D721Med (cell line): ENCODE data around the gene IBA57.

Experiments used
- DNase-seq: peaks from one replicate; pipeline ENCODE4 v3.0.0; 2011; ENCODE audit warnings: low spot score; ENCODE audit not compliant: insufficient read length
- FAIRE-seq: peaks from 2 replicates; lab custom pipeline; 2011; peaks lifted over from hg19 to GRCh38; lab: Jason Lieb, UNC
- TF ChIP-seq, protein P1 (sequence below): IDR thresholded peaks from 2 replicates; pipeline ENCODE4 v1.5.1; 2012; ENCODE audit warnings: mild to moderate bottlenecking, control low read depth; ENCODE audit not compliant: insufficient read depth; ENCODE audit errors: missing control alignments

The IBA57 gene

DNA sequence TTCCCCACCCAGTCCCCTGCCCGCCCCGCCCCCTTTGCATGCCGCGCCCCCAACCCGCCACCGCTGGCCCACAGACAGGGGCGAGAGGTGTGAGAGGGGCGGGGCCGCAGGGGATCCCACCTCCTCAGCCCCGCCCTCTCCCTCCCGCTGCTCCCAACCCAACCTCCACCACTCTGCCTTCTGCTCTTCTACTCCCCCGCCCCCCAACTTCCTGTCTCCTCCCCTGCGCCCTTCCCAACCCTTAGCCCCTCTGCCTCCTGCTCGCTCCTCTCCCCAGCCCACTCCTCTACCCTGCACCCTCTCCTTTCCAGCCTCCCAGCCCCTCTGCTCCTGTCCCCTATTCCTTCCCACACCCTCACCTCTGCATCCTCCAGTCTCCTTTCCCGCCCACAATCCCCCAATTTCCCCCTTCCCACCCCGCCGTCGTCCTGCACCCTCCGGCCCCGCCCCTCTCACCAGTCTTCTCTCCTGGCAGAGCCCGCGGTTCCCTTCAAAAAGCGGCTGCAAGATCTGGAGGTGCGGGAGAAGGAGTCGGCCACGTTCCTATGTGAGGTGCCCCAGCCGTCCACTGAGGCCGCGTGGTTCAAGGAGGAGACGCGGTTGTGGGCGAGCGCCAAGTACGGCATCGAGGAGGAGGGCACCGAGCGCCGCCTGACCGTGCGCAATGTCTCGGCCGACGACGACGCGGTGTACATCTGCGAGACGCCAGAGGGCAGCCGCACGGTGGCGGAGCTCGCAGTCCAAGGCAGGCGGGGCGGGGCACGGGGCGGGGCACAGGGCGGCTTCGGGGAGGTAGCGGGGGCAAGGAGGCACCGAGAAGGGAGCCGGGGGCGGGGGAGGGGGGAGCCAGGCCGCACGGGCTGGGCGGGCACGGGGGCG is 47.6 kb downstream of the IBA57 start:
- TF ChIP-seq, protein P1, sequence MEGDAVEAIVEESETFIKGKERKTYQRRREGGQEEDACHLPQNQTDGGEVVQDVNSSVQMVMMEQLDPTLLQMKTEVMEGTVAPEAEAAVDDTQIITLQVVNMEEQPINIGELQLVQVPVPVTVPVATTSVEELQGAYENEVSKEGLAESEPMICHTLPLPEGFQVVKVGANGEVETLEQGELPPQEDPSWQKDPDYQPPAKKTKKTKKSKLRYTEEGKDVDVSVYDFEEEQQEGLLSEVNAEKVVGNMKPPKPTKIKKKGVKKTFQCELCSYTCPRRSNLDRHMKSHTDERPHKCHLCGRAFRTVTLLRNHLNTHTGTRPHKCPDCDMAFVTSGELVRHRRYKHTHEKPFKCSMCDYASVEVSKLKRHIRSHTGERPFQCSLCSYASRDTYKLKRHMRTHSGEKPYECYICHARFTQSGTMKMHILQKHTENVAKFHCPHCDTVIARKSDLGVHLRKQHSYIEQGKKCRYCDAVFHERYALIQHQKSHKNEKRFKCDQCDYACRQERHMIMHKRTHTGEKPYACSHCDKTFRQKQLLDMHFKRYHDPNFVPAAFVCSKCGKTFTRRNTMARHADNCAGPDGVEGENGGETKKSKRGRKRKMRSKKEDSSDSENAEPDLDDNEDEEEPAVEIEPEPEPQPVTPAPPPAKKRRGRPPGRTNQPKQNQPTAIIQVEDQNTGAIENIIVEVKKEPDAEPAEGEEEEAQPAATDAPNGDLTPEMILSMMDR, result peak; percentile 72
- no peak for FAIRE-seq
- peak; percentile 94 for DNase-seq

DNA sequence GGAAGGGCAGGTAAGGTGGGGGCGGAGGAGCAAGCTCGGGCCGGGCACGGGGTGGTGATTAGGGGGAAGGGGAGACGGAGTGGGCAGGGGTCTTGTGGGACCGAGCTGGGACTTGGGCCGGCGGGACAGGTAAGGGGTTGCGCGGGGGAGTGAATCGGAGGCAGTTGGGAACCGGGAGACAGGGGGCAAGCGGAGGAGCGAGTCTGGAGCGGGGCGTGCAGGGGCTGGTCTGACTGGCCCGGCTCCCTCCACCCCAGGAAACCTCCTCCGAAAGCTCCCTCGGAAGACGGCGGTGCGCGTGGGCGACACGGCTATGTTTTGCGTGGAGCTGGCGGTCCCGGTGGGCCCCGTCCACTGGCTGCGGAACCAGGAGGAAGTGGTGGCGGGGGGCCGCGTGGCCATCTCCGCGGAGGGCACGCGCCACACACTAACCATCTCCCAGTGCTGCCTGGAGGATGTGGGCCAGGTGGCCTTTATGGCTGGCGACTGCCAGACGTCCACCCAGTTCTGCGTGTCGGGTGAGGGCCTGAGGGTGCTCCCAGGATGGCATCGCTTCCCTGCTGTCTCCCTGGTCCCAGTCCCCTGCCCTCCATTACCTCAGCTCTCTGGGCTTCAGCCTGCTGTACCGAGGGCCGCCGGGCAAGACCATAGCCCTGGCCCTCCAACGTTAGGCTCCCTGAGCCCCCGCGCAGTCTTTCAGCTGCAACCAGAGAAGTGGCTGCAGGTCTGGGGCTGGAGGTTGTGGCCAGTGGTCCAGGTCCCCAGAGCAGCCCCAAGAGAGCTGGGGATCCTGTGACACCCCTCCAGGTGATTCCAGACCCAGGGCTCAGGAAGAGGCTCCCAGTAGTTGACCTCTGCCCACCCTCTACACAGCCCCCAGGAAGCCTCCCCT is 48.6 kb downstream of the IBA57 start:
- TF ChIP-seq, protein P1, result no peak
- FAIRE-seq (no peak), DNase-seq (no peak)

DNA sequence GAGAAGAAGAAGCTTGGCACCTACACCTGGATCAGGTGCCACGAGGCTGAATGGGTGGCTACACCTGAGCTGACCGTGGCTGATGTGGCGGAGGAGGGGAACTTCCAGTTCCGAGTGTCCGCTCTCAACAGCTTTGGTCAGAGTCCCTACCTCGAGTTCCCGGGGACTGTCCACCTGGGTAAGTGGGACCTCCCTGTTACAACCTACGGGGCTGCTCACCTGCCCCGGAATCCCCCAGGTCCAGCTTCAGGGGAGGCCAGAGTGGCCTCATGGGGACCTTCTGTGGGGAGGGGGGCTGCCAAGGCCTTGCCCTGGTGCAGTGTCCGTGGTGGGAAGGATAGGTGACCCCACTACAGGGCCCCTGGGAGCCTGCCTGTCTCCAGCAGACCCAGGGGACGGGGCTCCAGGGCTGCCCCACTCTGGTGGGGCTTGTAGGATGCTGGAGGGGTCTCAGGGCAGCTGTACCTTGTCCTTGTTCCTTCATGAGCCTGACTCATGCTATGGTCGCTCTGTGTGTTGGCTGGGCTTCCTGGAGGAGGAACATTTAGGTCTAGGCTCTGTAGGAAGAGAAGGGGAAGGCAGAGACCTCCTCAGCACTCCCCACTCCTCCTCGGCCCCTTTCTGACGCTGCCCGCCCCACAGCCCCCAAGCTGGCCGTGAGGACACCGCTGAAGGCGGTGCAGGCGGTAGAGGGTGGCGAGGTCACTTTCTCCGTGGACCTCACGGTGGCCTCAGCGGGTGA is 49.5 kb downstream of the IBA57 start:
- FAIRE-seq, result no peak
- TF ChIP-seq, protein P1, result no peak
- no peak for DNase-seq

DNA sequence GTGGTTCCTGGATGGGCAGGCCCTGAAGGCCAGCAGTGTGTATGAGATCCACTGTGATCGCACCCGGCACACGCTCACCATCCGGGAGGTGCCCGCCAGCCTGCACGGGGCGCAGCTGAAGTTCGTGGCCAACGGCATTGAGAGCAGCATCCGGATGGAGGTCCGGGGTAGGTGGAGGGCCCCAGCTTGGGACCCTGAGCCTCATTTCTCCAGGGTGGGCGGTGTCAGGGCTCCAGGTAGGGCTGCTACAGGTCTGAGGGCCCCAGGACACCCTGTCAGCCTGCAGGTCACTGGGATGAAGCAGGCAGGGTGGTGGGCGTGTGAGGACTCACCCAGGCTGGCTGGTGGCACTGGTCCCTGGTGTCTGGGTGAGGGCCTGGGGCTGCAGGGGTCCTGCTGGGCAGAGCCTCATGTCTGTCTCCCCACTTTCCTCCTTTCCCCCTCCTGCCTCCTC is 50.1 kb downstream of the IBA57 start:
- TF ChIP-seq, protein P1, result no peak

DNA sequence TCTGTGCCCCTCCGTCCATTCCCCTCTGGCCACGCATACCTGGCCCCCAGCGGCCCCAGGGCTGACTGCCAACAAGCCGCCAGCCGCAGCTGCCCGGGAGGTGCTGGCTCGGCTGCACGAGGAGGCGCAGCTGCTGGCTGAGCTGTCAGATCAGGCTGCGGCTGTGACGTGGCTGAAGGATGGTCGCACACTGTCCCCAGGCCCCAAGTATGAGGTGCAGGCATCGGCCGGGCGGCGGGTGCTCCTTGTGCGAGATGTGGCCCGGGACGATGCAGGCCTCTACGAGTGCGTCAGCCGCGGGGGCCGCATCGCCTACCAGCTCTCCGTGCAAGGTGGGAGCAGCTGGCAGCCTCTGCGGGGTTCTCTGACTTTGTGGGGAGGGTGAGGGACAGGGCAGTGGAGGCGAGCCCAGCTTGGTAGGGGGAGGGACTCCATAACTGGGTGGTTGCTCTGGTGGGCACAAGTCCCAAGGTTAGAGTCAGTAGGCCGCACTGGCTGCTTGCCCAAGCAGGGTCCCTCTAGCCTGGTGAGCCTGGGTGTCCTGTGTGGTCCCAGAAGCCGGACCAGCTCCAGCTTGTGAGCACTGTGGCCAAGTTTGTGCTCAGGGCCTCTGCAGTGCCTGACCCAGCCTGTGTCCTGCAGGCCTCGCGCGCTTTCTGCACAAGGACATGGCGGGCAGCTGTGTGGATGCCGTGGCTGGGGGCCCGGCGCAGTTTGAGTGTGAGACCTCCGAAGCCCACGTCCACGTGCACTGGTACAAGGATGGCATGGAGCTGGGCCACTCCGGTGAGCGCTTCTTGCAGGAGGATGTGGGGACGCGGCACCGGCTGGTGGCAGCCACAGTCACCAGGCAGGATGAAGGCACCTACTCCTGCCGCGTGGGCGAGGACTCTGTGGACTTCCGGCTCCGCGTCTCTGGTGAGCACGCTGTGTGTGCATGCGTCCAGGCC is 51.0 kb downstream of the IBA57 start:
- no peak for DNase-seq
- FAIRE-seq, result no peak
- TF ChIP-seq, protein P1, result no peak

More for the DNA sequence above, 50.1 kb downstream of the IBA57 start:
- DNase-seq (no peak), FAIRE-seq (no peak)
